Measurements from ENCODE around the gene RIMKLB. TPM values are rescaled to one million over a fixed set of nuclear protein-coding genes. Genes with fewer than 3 reads are reported as not detected.

The RIMKLB gene
- total RNA-seq, 1 experiment from 2014 or later: 87.7 TPM

- Histone ChIP-seq H3K4me2 (ENCODE audit: insufficient read depth, insufficient read length, low read length) (no peak overlapping the region), H3K9me3 (ENCODE audit: control insufficient read depth, low read depth, low read length) (no peaks in the 10 kb centered on the region), H3K56ac (ENCODE audit: insufficient read length, low read depth, low read length) (no peak overlapping the region), H2BK5ac (ENCODE audit: insufficient read length, low read length) (no peak overlapping the region), H2AK5ac (ENCODE audit: insufficient read length, low read length) (no peak overlapping the region), H2BK15ac (ENCODE audit: low read depth, low read length) (no peak overlapping the region), H4K8ac (replicated peaks; ENCODE audit: insufficient read length, low read depth, low read length) (no peak overlapping the region), H3K9ac (ENCODE audit: extremely low read depth, insufficient read length, low read length) (no peak overlapping the region), H3K79me1 (ENCODE audit: insufficient read depth, low read depth, low read length, poor library complexity, severe bottlenecking) (no peaks in the 10 kb centered on the region), H2BK120ac (ENCODE audit: low read depth, low read length, poor library complexity, severe bottlenecking) (no peak overlapping the region), H4K20me1 (ENCODE audit: control insufficient read depth, insufficient read depth, insufficient read length) (no peaks in the 10 kb centered on the region), H2AFZ (ENCODE audit: low read length) (no peak overlapping the region), H3K18ac (ENCODE audit: insufficient read length, low read depth, low read length) (no peak overlapping the region), H2BK20ac (ENCODE audit: low read depth, low read length, poor library complexity, severe bottlenecking) (no peak overlapping the region), H3K14ac (ENCODE audit: insufficient read depth, low read length) (no peak overlapping the region), H4K5ac (ENCODE audit: insufficient read length, low read depth, low read length) (no peak overlapping the region), H3T11ph (ENCODE audit: low read length) (no peak overlapping the region), H2BK12ac (ENCODE audit: insufficient read length, low read depth, low read length) (no peak overlapping the region), H3K4me1 (ENCODE audit: insufficient read depth, low read length) (no peaks in the 10 kb centered on the region), H3K23me2 (ENCODE audit: insufficient read length, low read depth, low read length, poor library complexity, severe bottlenecking) (no peaks in the 10 kb centered on the region), H3K79me2 (ENCODE audit: insufficient read depth, low read length) (no peaks in the 10 kb centered on the region; the same call in 1 of the 2 replicates), H3K27ac (ENCODE audit: insufficient read length, low read depth, low read length) (no peak overlapping the region), H3K4ac (ENCODE audit: low read depth, low read length) (no peak overlapping the region), H3K23ac (ENCODE audit: insufficient read length, low read depth, low read length) (no peak overlapping the region), H3K27me3 (ENCODE audit: insufficient read depth, low read length) (no peaks in the 10 kb centered on the region), H4K91ac (ENCODE audit: insufficient read length, low read depth, low read length) (no peak overlapping the region)
- no peaks in the 10 kb centered on the region for H3K27me3 Mint-ChIP-seq (ENCODE audit: low read depth)
- H3K4me3 Mint-ChIP-seq: no peak overlapping the region
- peaks cover 9 to 51% (median 50%) of the 10 kb centered on the region in 3 experiments; a peak in 6 of 7 replicates for H3K36me3 Mint-ChIP-seq (ENCODE audit: insufficient read depth in 1 of 3, low read depth in 3 of 3)
- no peak for TF ChIP-seq CTCF (conservative IDR thresholded peaks at IDR 0.05)
- H3K9me3 Mint-ChIP-seq: no peaks in the 10 kb centered on the region
- no peak for DNase-seq
- peaks cover 20 to 34% of the 10 kb centered on the region in 2 experiments for H3K4me1 Mint-ChIP-seq
- no CpG with 5 or more reads among the region's 10 CpGs for WGBS (ENCODE audit: extremely low coverage, insufficient read length, low lambda C conversion rate)
- no peak overlapping the region; a peak in 2 of 7 replicates for H3K27ac Mint-ChIP-seq
These were observed 75.7 kb downstream of the RIMKLB start for GRCh38 chr12:8773461-8773860.

All from H9 (cell line).